ENCODE results near the gene ELF2.
"Not testable (repeated sequence)": the region's sequence is repeated elsewhere in the genome, so short reads cannot be mapped to it uniquely, and the experiment has no call there.

ELF2 gene

GRCh38 chr4:139078926-139079325, 98.1 kb downstream of the ELF2 start:
- H3K27ac ChIP-seq (ENCODE audit: low read depth, low read length): no peak overlapping the region
- no peak overlapping the region for H3K4me3 ChIP-seq (ENCODE audit: low read depth, low read length)
- peaks cover 8% of the 10 kb centered on the region; the same call in 1 of the 2 replicates for H3K36me3 ChIP-seq (ENCODE audit: control insufficient read depth, insufficient read depth, low read length)
- H3K4me1 ChIP-seq (ENCODE audit: control insufficient read depth, insufficient read depth, low read length): peaks cover 4% of the 10 kb centered on the region; the same call in 1 of the 2 replicates
- no peak overlapping the region for H3K9ac ChIP-seq (ENCODE audit: low read length)
- H3K9me3 ChIP-seq (ENCODE audit: control insufficient read depth, insufficient read depth, low read depth, low read length): no peaks in the 10 kb centered on the region
- H3K27me3 ChIP-seq (ENCODE audit: control insufficient read depth, insufficient read depth, low read length): no peaks in the 10 kb centered on the region

- peaks cover 4% of the 10 kb centered on the region; the same call in 1 of the 2 replicates for H3K4me1 ChIP-seq (ENCODE audit: control insufficient read depth, insufficient read depth, low read length)
- H3K27ac ChIP-seq (ENCODE audit: low read depth, low read length): no peak overlapping the region
- H3K9me3 ChIP-seq (ENCODE audit: control insufficient read depth, insufficient read depth, low read depth, low read length): no peaks in the 10 kb centered on the region
- no peaks in the 10 kb centered on the region for H3K27me3 ChIP-seq (ENCODE audit: control insufficient read depth, insufficient read depth, low read length)
- peaks cover 15% of the 10 kb centered on the region for H3K36me3 ChIP-seq (ENCODE audit: control insufficient read depth, insufficient read depth, low read length)
- no peak overlapping the region for H3K9ac ChIP-seq (ENCODE audit: low read length)
- H3K4me3 ChIP-seq (ENCODE audit: low read depth, low read length): no peak overlapping the region
Observed at GRCh38 chr4:139077567-139078355, 99.3 kb downstream of the ELF2 start.

GRCh38 chr4:139076016-139076744, 100.8 kb downstream of the ELF2 start:
- no peak overlapping the region for H3K27ac ChIP-seq (ENCODE audit: low read depth, low read length)
- H3K9me3 ChIP-seq (ENCODE audit: control insufficient read depth, insufficient read depth, low read depth, low read length): no peaks in the 10 kb centered on the region
- H3K27me3 ChIP-seq (ENCODE audit: control insufficient read depth, insufficient read depth, low read length): no peaks in the 10 kb centered on the region
- H3K4me1 ChIP-seq (ENCODE audit: control insufficient read depth, insufficient read depth, low read length): no peaks in the 10 kb centered on the region
- peaks cover 31% of the 10 kb centered on the region for H3K36me3 ChIP-seq (ENCODE audit: control insufficient read depth, insufficient read depth, low read length)
- H3K4me3 ChIP-seq (ENCODE audit: low read depth, low read length): no peak overlapping the region
- H3K9ac ChIP-seq (ENCODE audit: low read length): no peak overlapping the region

DNA sequence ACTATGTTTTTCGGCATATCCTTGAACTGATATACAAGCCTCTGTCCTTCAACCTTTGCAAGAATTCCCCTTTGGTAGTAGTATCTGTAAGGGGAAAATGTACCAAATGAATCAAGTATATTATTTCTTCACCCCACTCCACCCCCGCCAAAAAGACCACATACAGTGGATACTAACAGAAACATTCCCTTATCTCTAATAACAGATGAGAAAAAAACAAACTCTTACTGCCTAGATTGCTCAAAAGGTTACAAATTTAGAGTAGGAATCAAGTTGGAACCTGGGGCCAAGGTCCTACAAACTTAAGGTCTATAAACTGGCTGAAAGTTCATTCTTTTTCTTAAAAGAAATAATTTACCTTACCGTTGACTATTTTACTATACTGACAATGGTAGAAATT, 116.4 kb downstream of the ELF2 start:
- peaks cover 89% of the 10 kb centered on the region for H3K36me3 ChIP-seq (ENCODE audit: control insufficient read depth, insufficient read depth, low read length)

GRCh38 chr4:139059026-139059425, 118.0 kb downstream of the ELF2 start:
- not testable (repeated sequence) for H3K9me3 ChIP-seq (ENCODE audit: control insufficient read depth, insufficient read depth, low read depth, low read length); H3K4me3 ChIP-seq (ENCODE audit: low read depth, low read length); H3K27me3 ChIP-seq (ENCODE audit: control insufficient read depth, insufficient read depth, low read length); H3K9ac ChIP-seq (ENCODE audit: low read length); H3K4me1 ChIP-seq (ENCODE audit: control insufficient read depth, insufficient read depth, low read length); H3K27ac ChIP-seq (ENCODE audit: low read depth, low read length)
- H3K36me3 ChIP-seq (ENCODE audit: control insufficient read depth, insufficient read depth, low read length): peaks cover 89% of the 10 kb centered on the region

More for the DNA sequence above, 116.4 kb downstream of the ELF2 start:
- H3K9ac ChIP-seq (ENCODE audit: low read length): no peak overlapping the region
- no peak overlapping the region for H3K27ac ChIP-seq (ENCODE audit: low read depth, low read length)
- H3K9me3 ChIP-seq (ENCODE audit: control insufficient read depth, insufficient read depth, low read depth, low read length): no peaks in the 10 kb centered on the region
- no peak overlapping the region for H3K4me3 ChIP-seq (ENCODE audit: low read depth, low read length)
- no peaks in the 10 kb centered on the region for H3K27me3 ChIP-seq (ENCODE audit: control insufficient read depth, insufficient read depth, low read length)
- no peaks in the 10 kb centered on the region for H3K4me1 ChIP-seq (ENCODE audit: control insufficient read depth, insufficient read depth, low read length)

GRCh38 chr4:139054791-139055505, 122.1 kb downstream of the ELF2 start:
- Histone ChIP-seq H3K36me3 (ENCODE audit: control insufficient read depth, insufficient read depth, low read length) (peaks cover 68% of the 10 kb centered on the region), H3K9ac (ENCODE audit: low read length) (no peak overlapping the region), H3K4me3 (ENCODE audit: low read depth, low read length) (no peak overlapping the region), H3K27ac (ENCODE audit: low read depth, low read length) (no peak overlapping the region), H3K4me1 (ENCODE audit: control insufficient read depth, insufficient read depth, low read length) (peaks cover 7% of the 10 kb centered on the region; the same call in 1 of the 2 replicates), H3K27me3 (ENCODE audit: control insufficient read depth, insufficient read depth, low read length) (no peaks in the 10 kb centered on the region), H3K9me3 (ENCODE audit: control insufficient read depth, insufficient read depth, low read depth, low read length) (no peaks in the 10 kb centered on the region)

DNA sequence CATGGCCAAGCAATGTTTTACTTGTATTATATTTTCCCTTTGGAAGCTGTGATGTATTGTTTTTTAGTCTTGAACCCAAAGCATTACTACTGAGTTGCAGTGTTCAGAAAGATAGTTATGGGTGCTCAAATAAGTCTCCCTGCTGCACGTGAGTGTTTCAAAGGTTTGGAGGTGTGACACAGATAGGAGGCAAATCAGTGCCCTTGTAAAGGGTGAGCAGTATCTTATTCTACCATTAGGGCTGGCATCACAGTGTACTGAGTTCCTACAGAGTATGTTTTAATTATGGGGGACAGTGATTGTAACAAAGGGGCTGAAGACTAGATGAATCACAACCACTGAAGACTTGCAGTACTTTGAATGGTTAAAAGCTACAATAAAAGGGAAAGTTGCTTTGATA, 123.1 kb downstream of the ELF2 start:
- Histone ChIP-seq H3K9me3 (ENCODE audit: control insufficient read depth, insufficient read depth, low read depth, low read length) (no peaks in the 10 kb centered on the region), H3K27ac (ENCODE audit: low read depth, low read length) (no peak overlapping the region), H3K27me3 (ENCODE audit: control insufficient read depth, insufficient read depth, low read length) (no peaks in the 10 kb centered on the region), H3K4me3 (ENCODE audit: low read depth, low read length) (no peak overlapping the region), H3K9ac (ENCODE audit: low read length) (no peak overlapping the region), H3K36me3 (ENCODE audit: control insufficient read depth, insufficient read depth, low read length) (peaks cover 67% of the 10 kb centered on the region), H3K4me1 (ENCODE audit: control insufficient read depth, insufficient read depth, low read length) (peaks cover 9% of the 10 kb centered on the region; the same call in 1 of the 2 replicates)

- H3K27me3 ChIP-seq (ENCODE audit: control insufficient read depth, insufficient read depth, low read length): no peaks in the 10 kb centered on the region
- H3K9me3 ChIP-seq (ENCODE audit: control insufficient read depth, insufficient read depth, low read depth, low read length): no peaks in the 10 kb centered on the region
- no peak overlapping the region for H3K4me3 ChIP-seq (ENCODE audit: low read depth, low read length)
- H3K4me1 ChIP-seq (ENCODE audit: control insufficient read depth, insufficient read depth, low read length): peaks cover 9% of the 10 kb centered on the region; the same call in 1 of the 2 replicates
- 0 out of 2 replicates have a peak overlapping the region, but pooled peaks have one; percentile 18 for H3K27ac ChIP-seq (ENCODE audit: low read depth, low read length)
- H3K36me3 ChIP-seq (ENCODE audit: control insufficient read depth, insufficient read depth, low read length): peaks cover 64% of the 10 kb centered on the region
- no peak overlapping the region for H3K9ac ChIP-seq (ENCODE audit: low read length)
Observed at GRCh38 chr4:139050446-139050845, 126.6 kb downstream of the ELF2 start.

- Histone ChIP-seq H3K9ac (ENCODE audit: low read length) (no peak overlapping the region), H3K4me3 (ENCODE audit: low read depth, low read length) (no peak overlapping the region), H3K27me3 (ENCODE audit: control insufficient read depth, insufficient read depth, low read length) (no peaks in the 10 kb centered on the region), H3K27ac (ENCODE audit: low read depth, low read length) (no peak overlapping the region), H3K9me3 (ENCODE audit: control insufficient read depth, insufficient read depth, low read depth, low read length) (no peaks in the 10 kb centered on the region), H3K36me3 (ENCODE audit: control insufficient read depth, insufficient read depth, low read length) (peaks cover 68% of the 10 kb centered on the region), H3K4me1 (ENCODE audit: control insufficient read depth, insufficient read depth, low read length) (peaks cover 9% of the 10 kb centered on the region; the same call in 1 of the 2 replicates)
Observed at GRCh38 chr4:139048026-139048425, 129.0 kb downstream of the ELF2 start.

- Histone ChIP-seq H3K9me3 (ENCODE audit: control insufficient read depth, insufficient read depth, low read depth, low read length) (no peaks in the 10 kb centered on the region), H3K36me3 (ENCODE audit: control insufficient read depth, insufficient read depth, low read length) (peaks cover 65% of the 10 kb centered on the region), H3K4me1 (ENCODE audit: control insufficient read depth, insufficient read depth, low read length) (no peaks in the 10 kb centered on the region), H3K27me3 (ENCODE audit: control insufficient read depth, insufficient read depth, low read length) (no peaks in the 10 kb centered on the region), H3K27ac (ENCODE audit: low read depth, low read length) (no peak overlapping the region), H3K9ac (ENCODE audit: low read length) (no peak overlapping the region), H3K4me3 (ENCODE audit: low read depth, low read length) (no peak overlapping the region)
Observed at GRCh38 chr4:139044291-139044690, 132.7 kb downstream of the ELF2 start.

All from HUES6 (cell line).